GM19238 (cell line): ENCODE results near the gene LRMDA.

Experiments
- DNase-seq: peaks from one replicate; pipeline ENCODE4 v3.0.0; 2011; ENCODE audit warnings: low spot score; ENCODE audit not compliant: insufficient read length

The LRMDA gene

GRCh38 chr10:75703191-75703854 lies 271.9 kb downstream of the LRMDA start:
- DNase-seq, result no peak

- no peak for DNase-seq
Measured at GRCh38 chr10:75705426-75705825, 274.0 kb downstream of the LRMDA start.

GRCh38 chr10:75707080-75707840 lies 275.8 kb downstream of the LRMDA start:
- DNase-seq, result no peak

GRCh38 chr10:75708060-75708459 lies 276.6 kb downstream of the LRMDA start:
- no peak for DNase-seq

GRCh38 chr10:75709245-75709644 lies 277.8 kb downstream of the LRMDA start:
- no peak for DNase-seq

- no peak for DNase-seq
Measured at GRCh38 chr10:75709811-75710210, 278.4 kb downstream of the LRMDA start.

- DNase-seq, result no peak
Measured at GRCh38 chr10:75712242-75712880, 280.9 kb downstream of the LRMDA start.

- DNase-seq, result no peak
Measured at GRCh38 chr10:75716506-75716905, 285.1 kb downstream of the LRMDA start.

- DNase-seq, result no peak
Measured at GRCh38 chr10:75717126-75717916, 285.9 kb downstream of the LRMDA start.

- no peak for DNase-seq
Measured at GRCh38 chr10:75718991-75719390, 287.6 kb downstream of the LRMDA start.

- DNase-seq, result no peak
Measured at GRCh38 chr10:75720157-75720556, 288.7 kb downstream of the LRMDA start.

GRCh38 chr10:75722020-75722419 lies 290.6 kb downstream of the LRMDA start:
- no peak for DNase-seq

GRCh38 chr10:75722609-75723008 lies 291.2 kb downstream of the LRMDA start:
- DNase-seq, result no peak

GRCh38 chr10:75723319-75723980 lies 292.0 kb downstream of the LRMDA start:
- DNase-seq, result no peak

- DNase-seq, result no peak
Measured at GRCh38 chr10:75724047-75724446, 292.6 kb downstream of the LRMDA start.

GRCh38 chr10:75726522-75727483 lies 295.4 kb downstream of the LRMDA start:
- DNase-seq, result no peak

- no peak for DNase-seq
Measured at GRCh38 chr10:75730847-75731246, 299.4 kb downstream of the LRMDA start.

GRCh38 chr10:75733135-75733890 lies 301.9 kb downstream of the LRMDA start:
- no peak for DNase-seq

GRCh38 chr10:75736151-75736640 lies 304.8 kb downstream of the LRMDA start:
- no peak for DNase-seq
